Measurements from ENCODE around the gene SULT1C2.

Gene SULT1C2

DNA sequence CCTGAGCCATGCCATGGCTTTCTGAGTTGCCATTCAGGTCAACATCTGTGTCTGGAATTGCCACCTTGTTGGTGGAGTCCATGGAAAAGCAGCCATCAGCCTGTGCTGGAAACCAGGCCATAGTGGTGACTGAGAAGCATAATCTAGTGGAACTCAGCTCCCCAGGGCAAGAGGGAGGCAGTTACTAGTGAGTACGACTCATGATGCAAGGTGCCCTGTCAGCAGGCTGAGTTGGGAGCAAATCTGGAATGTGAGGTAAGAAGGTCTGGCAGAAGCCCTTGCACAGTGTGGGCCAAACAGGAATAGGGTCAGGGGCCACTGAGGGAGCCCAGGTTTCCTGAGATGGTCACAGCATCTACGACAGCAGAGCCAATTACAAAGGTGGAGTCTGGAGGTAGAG lies 37.1 kb downstream of the SULT1C2 start:
- H3K4me2 ChIP-seq (ENCODE audit: low read length): no peak overlapping the region
- H3K27me3 ChIP-seq (ENCODE audit: control insufficient read depth, low read length): no peaks in the 10 kb centered on the region

DNA sequence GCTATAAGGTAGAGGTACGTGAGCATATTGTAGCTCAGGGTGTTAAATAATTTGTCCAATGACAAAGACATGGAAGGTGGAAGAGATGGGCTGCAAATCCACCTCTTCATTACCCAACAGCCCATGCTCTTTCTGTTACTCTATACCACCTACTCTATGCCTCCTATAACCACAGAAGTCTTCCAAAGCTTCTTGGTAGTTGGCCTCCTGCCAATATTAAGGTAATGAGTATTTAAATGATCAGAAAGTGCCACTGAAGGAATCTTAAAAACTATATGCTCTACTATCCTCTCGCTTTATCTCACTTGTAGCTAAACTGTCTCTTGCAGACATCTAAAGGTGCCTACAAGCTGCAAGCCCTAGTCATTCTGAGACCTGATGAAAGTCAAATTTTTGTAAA lies 41.1 kb downstream of the SULT1C2 start:
- no peak overlapping the region for H3K4me3 ChIP-seq (ENCODE audit: low read length)
- H3K79me2 ChIP-seq (ENCODE audit: control insufficient read depth, low read length): no peaks in the 10 kb centered on the region
- no peak overlapping the region for H3K4me2 ChIP-seq (ENCODE audit: low read length)
- H3K4me1 ChIP-seq (ENCODE audit: control insufficient read depth, low read length): no peaks in the 10 kb centered on the region
- H3F3A ChIP-seq (ENCODE audit: control insufficient read depth, insufficient read depth): no peaks in the 10 kb centered on the region
- H3K9me3 ChIP-seq (ENCODE audit: control insufficient read depth, insufficient read depth, low read length): no peaks in the 10 kb centered on the region
- H3K36me3 ChIP-seq (ENCODE audit: control insufficient read depth, low read length): no peaks in the 10 kb centered on the region
- H3K9me2 ChIP-seq (replicated peaks; ENCODE audit: control insufficient read depth, low read length): no peaks in the 10 kb centered on the region
- no peak overlapping the region for H3K27ac ChIP-seq (ENCODE audit: low read depth, low read length)
- no peak for TF ChIP-seq EZH2phosphoT487 (IDR thresholded peaks at IDR 0.05; ENCODE audit: borderline replicate concordance, low read length)
- TF ChIP-seq, protein P1, sequence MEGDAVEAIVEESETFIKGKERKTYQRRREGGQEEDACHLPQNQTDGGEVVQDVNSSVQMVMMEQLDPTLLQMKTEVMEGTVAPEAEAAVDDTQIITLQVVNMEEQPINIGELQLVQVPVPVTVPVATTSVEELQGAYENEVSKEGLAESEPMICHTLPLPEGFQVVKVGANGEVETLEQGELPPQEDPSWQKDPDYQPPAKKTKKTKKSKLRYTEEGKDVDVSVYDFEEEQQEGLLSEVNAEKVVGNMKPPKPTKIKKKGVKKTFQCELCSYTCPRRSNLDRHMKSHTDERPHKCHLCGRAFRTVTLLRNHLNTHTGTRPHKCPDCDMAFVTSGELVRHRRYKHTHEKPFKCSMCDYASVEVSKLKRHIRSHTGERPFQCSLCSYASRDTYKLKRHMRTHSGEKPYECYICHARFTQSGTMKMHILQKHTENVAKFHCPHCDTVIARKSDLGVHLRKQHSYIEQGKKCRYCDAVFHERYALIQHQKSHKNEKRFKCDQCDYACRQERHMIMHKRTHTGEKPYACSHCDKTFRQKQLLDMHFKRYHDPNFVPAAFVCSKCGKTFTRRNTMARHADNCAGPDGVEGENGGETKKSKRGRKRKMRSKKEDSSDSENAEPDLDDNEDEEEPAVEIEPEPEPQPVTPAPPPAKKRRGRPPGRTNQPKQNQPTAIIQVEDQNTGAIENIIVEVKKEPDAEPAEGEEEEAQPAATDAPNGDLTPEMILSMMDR (IDR thresholded peaks at IDR 0.05; ENCODE audit: low read depth, low read length, poor library complexity, severe bottlenecking): no peak
- H3K27me3 ChIP-seq (ENCODE audit: control insufficient read depth, low read length): peaks cover 5% of the 10 kb centered on the region; the same call in 1 of the 2 replicates
- no peaks in the 10 kb centered on the region for H4K20me1 ChIP-seq (ENCODE audit: control insufficient read depth, insufficient read depth, low read depth, low read length)

More for the DNA sequence above, 37.1 kb downstream of the SULT1C2 start:
- Histone ChIP-seq H3K36me3 (ENCODE audit: control insufficient read depth, low read length) (no peaks in the 10 kb centered on the region), H3K9me2 (replicated peaks; ENCODE audit: control insufficient read depth, low read length) (no peaks in the 10 kb centered on the region), H4K20me1 (ENCODE audit: control insufficient read depth, insufficient read depth, low read depth, low read length) (no peaks in the 10 kb centered on the region), H3K4me3 (ENCODE audit: low read length) (no peak overlapping the region), H3K9me3 (ENCODE audit: control insufficient read depth, insufficient read depth, low read length) (no peaks in the 10 kb centered on the region), H3K27ac (ENCODE audit: low read depth, low read length) (no peak overlapping the region), H3F3A (ENCODE audit: control insufficient read depth, insufficient read depth) (no peaks in the 10 kb centered on the region), H3K4me1 (ENCODE audit: control insufficient read depth, low read length) (no peaks in the 10 kb centered on the region), H3K79me2 (ENCODE audit: control insufficient read depth, low read length) (no peaks in the 10 kb centered on the region)
- TF ChIP-seq, protein P1 (IDR thresholded peaks at IDR 0.05; ENCODE audit: low read depth, low read length, poor library complexity, severe bottlenecking): no peak
- TF ChIP-seq EZH2phosphoT487 (IDR thresholded peaks at IDR 0.05; ENCODE audit: borderline replicate concordance, low read length): no peak

DNA sequence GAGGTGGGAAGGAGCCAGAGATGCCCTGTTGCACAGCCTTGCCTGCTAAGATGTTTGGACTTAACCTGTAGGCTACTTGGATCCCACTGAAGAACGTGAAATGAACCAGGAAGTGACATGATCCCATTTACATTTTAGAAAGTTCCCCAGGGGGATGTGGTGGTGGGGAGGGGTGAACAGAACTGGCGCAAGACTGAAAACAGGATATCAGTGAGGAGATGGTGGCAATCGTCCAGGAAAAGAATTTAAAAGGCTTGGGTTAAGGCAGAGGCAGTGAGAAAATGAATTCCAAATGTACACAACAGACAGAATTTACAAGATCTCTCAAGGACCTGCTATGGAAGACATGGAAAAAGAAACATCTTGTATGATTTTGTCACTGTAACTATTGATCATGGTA lies 42.3 kb downstream of the SULT1C2 start:
- H3K9me2 ChIP-seq (replicated peaks; ENCODE audit: control insufficient read depth, low read length): no peaks in the 10 kb centered on the region
- TF ChIP-seq EZH2phosphoT487 (IDR thresholded peaks at IDR 0.05; ENCODE audit: borderline replicate concordance, low read length): no peak
- TF ChIP-seq, protein P1 (IDR thresholded peaks at IDR 0.05; ENCODE audit: low read depth, low read length, poor library complexity, severe bottlenecking): no peak
- H3K4me3 ChIP-seq (ENCODE audit: low read length): no peak overlapping the region
- H3K27me3 ChIP-seq (ENCODE audit: control insufficient read depth, low read length): peaks cover 5% of the 10 kb centered on the region; the same call in 1 of the 2 replicates
- H3F3A ChIP-seq (ENCODE audit: control insufficient read depth, insufficient read depth): no peaks in the 10 kb centered on the region
- H3K4me1 ChIP-seq (ENCODE audit: control insufficient read depth, low read length): no peaks in the 10 kb centered on the region
- no peak overlapping the region for H3K27ac ChIP-seq (ENCODE audit: low read depth, low read length)
- no peaks in the 10 kb centered on the region for H3K79me2 ChIP-seq (ENCODE audit: control insufficient read depth, low read length)
- H3K9me3 ChIP-seq (ENCODE audit: control insufficient read depth, insufficient read depth, low read length): no peaks in the 10 kb centered on the region
- no peak overlapping the region for H3K4me2 ChIP-seq (ENCODE audit: low read length)
- no peaks in the 10 kb centered on the region for H4K20me1 ChIP-seq (ENCODE audit: control insufficient read depth, insufficient read depth, low read depth, low read length)
- no peaks in the 10 kb centered on the region for H3K36me3 ChIP-seq (ENCODE audit: control insufficient read depth, low read length)
